Vagina (tissue), 2 donors: ENCODE data around the gene MC1R. TPM values are rescaled to one million over a fixed set of nuclear protein-coding genes. Genes with fewer than 3 reads are reported as not detected.

Experiments
- DNase-seq, 2 donors: peaks; one replicate each; pipeline ENCODE4 v3.0.0-alpha.2; 2017; ENCODE audit errors: extremely low spot score in 2 of 2
- H3K27ac ChIP-seq: fragments of 200-600 bp; sonication (generic); one replicate; pipeline ENCODE4 v1.5.1; 2019
- H3K27me3 ChIP-seq: fragments of 200-600 bp; sonication (generic); one replicate; pipeline ENCODE4 v1.5.1; 2019
- H3K36me3 ChIP-seq, 2 donors: fragments of 200-600 bp; sonication (generic); one replicate each; pipeline ENCODE4 v1.5.1; 2017 to 2019
- H3K4me1 ChIP-seq: fragments of 200-600 bp; sonication (generic); one replicate; pipeline ENCODE4 v1.5.1; 2019
- H3K4me3 ChIP-seq, 2 donors: fragments of 200-600 bp; sonication (generic); 1 replicate in 1 of 2; 2 replicates in 1 of 2; pipeline ENCODE4 v1.5.1; 2016 to 2019
- H3K9me3 ChIP-seq: fragments of 200-600 bp; sonication (generic); one replicate; pipeline ENCODE4 v1.5.1; 2019
- POLR2A ChIP-seq, 2 donors: fragments of 450-650 bp; IDR thresholded peaks; one replicate each; pipeline ENCODE4 v1.6.1; 2017; ENCODE audit warnings: antibody characterized with exemption in 2 of 2, mild to moderate bottlenecking in 2 of 2, moderate library complexity in 2 of 2
- POLR2AphosphoS5 ChIP-seq, 2 donors: sonication (generic); formaldehyde crosslinking; IDR thresholded peaks; one replicate each; pipeline ENCODE4 v1.9.0; 2017; ENCODE audit warnings: antibody characterized with exemption in 2 of 2, mild to moderate bottlenecking in 2 of 2, low read depth in 1 of 2; ENCODE audit not compliant: insufficient read depth in 1 of 2
- intact Hi-C: fragments of 100-400 bp; cut with DNase I; formaldehyde crosslinking; loops from one replicate; pipeline ENCODE4 v1.15.1; 2023
- total RNA-seq: library from RNA; depleted of rRNA; stranded (reverse); fragments of >200 nt; gene quantifications from one replicate; pipeline ENCODE4 v1.2.3, GENCODE V29; 2016
- TF ChIP-seq, protein P1 (sequence below), 3 experiments: fragments of 450-650 bp in 2 of 3; fragments of 200-600 bp in 1 of 3; sonication (generic) in 1 of 3; IDR thresholded peaks; one replicate each; pipeline ENCODE4 v1.5.1; 2017 to 2019; ENCODE audit warnings: antibody characterized with exemption in 3 of 3, mild to moderate bottlenecking in 2 of 3, moderate library complexity in 2 of 3

MC1R gene
- total RNA-seq, 1 donor from 2014 or later: 4.4 TPM

GRCh38 chr16:89915303-89916232, 3.1 kb upstream of the MC1R start:
- H3K4me3 ChIP-seq: no peak overlapping the region
- H3K36me3 ChIP-seq: peaks cover 0 to 10% of the 10 kb centered on the region in 2 donors
- H3K27ac ChIP-seq: no peak overlapping the region
- intact Hi-C loops: no loop called here
- H3K9me3 ChIP-seq: no peaks in the 10 kb centered on the region
- no peak for DNase-seq
- H3K4me1 ChIP-seq: peaks cover 20% of the 10 kb centered on the region
- TF ChIP-seq, protein P1, sequence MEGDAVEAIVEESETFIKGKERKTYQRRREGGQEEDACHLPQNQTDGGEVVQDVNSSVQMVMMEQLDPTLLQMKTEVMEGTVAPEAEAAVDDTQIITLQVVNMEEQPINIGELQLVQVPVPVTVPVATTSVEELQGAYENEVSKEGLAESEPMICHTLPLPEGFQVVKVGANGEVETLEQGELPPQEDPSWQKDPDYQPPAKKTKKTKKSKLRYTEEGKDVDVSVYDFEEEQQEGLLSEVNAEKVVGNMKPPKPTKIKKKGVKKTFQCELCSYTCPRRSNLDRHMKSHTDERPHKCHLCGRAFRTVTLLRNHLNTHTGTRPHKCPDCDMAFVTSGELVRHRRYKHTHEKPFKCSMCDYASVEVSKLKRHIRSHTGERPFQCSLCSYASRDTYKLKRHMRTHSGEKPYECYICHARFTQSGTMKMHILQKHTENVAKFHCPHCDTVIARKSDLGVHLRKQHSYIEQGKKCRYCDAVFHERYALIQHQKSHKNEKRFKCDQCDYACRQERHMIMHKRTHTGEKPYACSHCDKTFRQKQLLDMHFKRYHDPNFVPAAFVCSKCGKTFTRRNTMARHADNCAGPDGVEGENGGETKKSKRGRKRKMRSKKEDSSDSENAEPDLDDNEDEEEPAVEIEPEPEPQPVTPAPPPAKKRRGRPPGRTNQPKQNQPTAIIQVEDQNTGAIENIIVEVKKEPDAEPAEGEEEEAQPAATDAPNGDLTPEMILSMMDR (IDR thresholded peaks at IDR 0.05): no peak
- TF ChIP-seq POLR2AphosphoS5 (IDR thresholded peaks at IDR 0.05; ENCODE audit: insufficient read depth in 1 of 2, low read depth in 1 of 2): no peak
- TF ChIP-seq POLR2A (IDR thresholded peaks at IDR 0.05): no peak
- H3K27me3 ChIP-seq: no peaks in the 10 kb centered on the region

DNA sequence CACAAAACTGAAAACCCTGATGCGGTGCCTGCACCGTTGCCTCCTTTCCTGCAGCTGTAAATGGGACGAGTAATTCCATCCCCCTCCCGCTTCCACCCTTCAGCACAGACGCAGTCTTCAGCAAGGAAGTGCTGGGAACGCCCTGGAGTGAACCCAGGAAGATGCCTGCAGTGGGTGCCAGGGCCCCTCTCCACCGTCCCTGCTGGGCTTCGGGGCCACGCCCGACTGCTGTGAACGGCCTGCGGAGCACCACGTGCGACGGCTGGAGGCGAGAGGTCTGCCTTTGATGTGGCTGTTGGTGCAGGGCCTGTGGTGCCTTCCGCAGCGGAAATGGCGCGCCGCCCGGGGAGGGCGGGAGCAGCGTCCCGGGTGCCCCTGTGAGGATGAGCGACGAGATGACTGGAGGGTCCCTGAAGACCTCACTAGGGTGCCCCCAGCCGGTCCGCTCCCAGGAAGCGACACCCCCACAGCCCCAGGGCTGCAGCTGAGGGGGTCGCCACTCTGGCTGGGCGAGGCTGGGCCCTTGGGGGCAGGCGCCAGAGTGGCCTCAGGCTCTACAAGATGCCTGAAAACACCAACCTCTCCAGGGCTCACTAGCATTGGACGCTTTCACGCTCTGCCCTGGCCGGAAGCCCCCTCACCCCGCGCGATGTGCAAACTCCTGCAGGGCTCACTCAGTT, 749 bp upstream of the MC1R start:
- TF ChIP-seq, protein P1 (IDR thresholded peaks at IDR 0.05): no peak
- TF ChIP-seq POLR2A (IDR thresholded peaks at IDR 0.05) (no peak), POLR2AphosphoS5 (IDR thresholded peaks at IDR 0.05; ENCODE audit: insufficient read depth in 1 of 2, low read depth in 1 of 2) (peak; percentile 60 to 85)
- Histone ChIP-seq H3K36me3 (no peaks in the 10 kb centered on the region), H3K27ac (peak overlapping the region; percentile 59), H3K4me3 (peak overlapping the region; percentile 43 to 46), H3K9me3 (no peaks in the 10 kb centered on the region), H3K27me3 (no peaks in the 10 kb centered on the region), H3K4me1 (peaks cover 40% of the 10 kb centered on the region)
- intact Hi-C loops: no loop called here
- no peak for DNase-seq

DNA sequence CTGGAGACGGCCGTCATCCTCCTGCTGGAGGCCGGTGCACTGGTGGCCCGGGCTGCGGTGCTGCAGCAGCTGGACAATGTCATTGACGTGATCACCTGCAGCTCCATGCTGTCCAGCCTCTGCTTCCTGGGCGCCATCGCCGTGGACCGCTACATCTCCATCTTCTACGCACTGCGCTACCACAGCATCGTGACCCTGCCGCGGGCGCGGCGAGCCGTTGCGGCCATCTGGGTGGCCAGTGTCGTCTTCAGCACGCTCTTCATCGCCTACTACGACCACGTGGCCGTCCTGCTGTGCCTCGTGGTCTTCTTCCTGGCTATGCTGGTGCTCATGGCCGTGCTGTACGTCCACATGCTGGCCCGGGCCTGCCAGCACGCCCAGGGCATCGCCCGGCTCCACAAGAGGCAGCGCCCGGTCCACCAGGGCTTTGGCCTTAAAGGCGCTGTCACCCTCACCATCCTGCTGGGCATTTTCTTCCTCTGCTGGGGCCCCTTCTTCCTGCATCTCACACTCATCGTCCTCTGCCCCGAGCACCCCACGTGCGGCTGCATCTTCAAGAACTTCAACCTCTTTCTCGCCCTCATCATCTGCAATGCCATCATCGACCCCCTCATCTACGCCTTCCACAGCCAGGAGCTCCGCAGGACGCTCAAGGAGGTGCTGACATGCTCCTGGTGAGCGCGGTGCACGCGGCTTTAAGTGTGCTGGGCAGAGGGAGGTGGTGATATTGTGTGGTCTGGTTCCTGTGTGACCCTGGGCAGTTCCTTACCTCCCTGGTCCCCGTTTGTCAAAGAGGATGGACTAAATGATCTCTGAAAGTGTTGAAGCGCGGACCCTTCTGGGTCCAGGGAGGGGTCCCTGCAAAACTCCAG, 1.1 kb downstream of the MC1R start:
- no peak for DNase-seq
- intact Hi-C loops: no loop called here
- Histone ChIP-seq H3K4me3 (no peak overlapping the region), H3K9me3 (no peaks in the 10 kb centered on the region), H3K27ac (no peak overlapping the region), H3K4me1 (peaks cover 55% of the 10 kb centered on the region), H3K27me3 (no peaks in the 10 kb centered on the region), H3K36me3 (no peaks in the 10 kb centered on the region)
- TF ChIP-seq POLR2AphosphoS5 (IDR thresholded peaks at IDR 0.05; ENCODE audit: insufficient read depth in 1 of 2, low read depth in 1 of 2) (no peak), POLR2A (IDR thresholded peaks at IDR 0.05) (no peak)
- TF ChIP-seq, protein P1 (IDR thresholded peaks at IDR 0.05): no peak

DNA sequence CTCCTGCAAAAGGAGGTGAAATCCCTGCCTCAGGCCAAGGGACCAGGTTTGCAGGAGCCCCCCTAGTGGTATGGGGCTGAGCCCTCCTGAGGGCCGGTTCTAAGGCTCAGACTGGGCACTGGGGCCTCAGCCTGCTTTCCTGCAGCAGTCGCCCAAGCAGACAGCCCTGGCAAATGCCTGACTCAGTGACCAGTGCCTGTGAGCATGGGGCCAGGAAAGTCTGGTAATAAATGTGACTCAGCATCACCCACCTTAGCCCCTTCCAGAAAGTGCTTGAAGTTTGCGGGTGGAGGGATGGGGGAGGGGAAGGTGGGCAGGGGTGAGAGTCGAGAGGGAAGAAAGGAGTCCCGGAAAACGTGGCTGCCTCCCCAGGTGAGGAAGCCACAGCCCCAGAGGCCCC, 2.1 kb downstream of the MC1R start:
- no peak for DNase-seq
- H3K9me3 ChIP-seq: no peaks in the 10 kb centered on the region
- intact Hi-C loops: no loop called here
- H3K36me3 ChIP-seq: no peaks in the 10 kb centered on the region
- TF ChIP-seq POLR2AphosphoS5 (IDR thresholded peaks at IDR 0.05; ENCODE audit: insufficient read depth in 1 of 2, low read depth in 1 of 2) (no peak), POLR2A (IDR thresholded peaks at IDR 0.05) (no peak)
- TF ChIP-seq, protein P1 (IDR thresholded peaks at IDR 0.05): no peak
- H3K27ac ChIP-seq: peak overlapping the region; percentile 88
- H3K27me3 ChIP-seq: no peaks in the 10 kb centered on the region
- H3K4me3 ChIP-seq: no peak overlapping the region
- peaks cover 63% of the 10 kb centered on the region for H3K4me1 ChIP-seq
